GM23338 (cell line): Measurements from ENCODE around the gene TPP1. TPM values are rescaled to one million over a fixed set of nuclear protein-coding genes. Genes with fewer than 3 reads are reported as not detected.
A peak's percentile ranks its signal among the peaks of the same experiment; 100 is the strongest.

Source experiments
- ATAC-seq: fragments of 200-7000 bp; cut with Tn5 transposase; 3 replicates; pipeline ENCODE4 v1.9.1; 2020
- DNase-seq: peaks from one replicate; pipeline ENCODE4 v3.0.0-alpha.2; 2015; ENCODE audit warnings: low spot score
- H2AFZ ChIP-seq: fragments of 200-600 bp; sonication (generic); 2 replicates; pipeline ENCODE4 v1.8.0; 2016; ENCODE audit warnings: antibody characterized with exemption, mild to moderate bottlenecking, moderate library complexity
- H3F3A ChIP-seq: fragments of 200-600 bp; sonication (generic); replicated peaks from 2 replicates; pipeline ENCODE4 v1.8.0; 2017; ENCODE audit warnings: antibody characterized with exemption, mixed run types, low read depth
- H3K27ac ChIP-seq: fragments of 200-600 bp; sonication (generic); 2 replicates; pipeline ENCODE4 v1.6.1; 2016; ENCODE audit warnings: low read depth
- H3K27me3 ChIP-seq: fragments of 200-600 bp; sonication (generic); 2 replicates; pipeline ENCODE4 v1.8.0; 2016; ENCODE audit warnings: mild to moderate bottlenecking, mixed run types, moderate library complexity; ENCODE audit not compliant: insufficient read depth
- H3K36me3 ChIP-seq: fragments of 200-600 bp; sonication (generic); 2 replicates; pipeline ENCODE4 v1.8.0; 2016; ENCODE audit warnings: mild to moderate bottlenecking; ENCODE audit not compliant: insufficient read depth
- H3K4me1 ChIP-seq: fragments of 200-600 bp; sonication (generic); 2 replicates; pipeline ENCODE4 v1.8.0; 2016; ENCODE audit warnings: mild to moderate bottlenecking, moderate library complexity; ENCODE audit not compliant: insufficient read depth
- H3K4me2 ChIP-seq: fragments of 200-600 bp; sonication (generic); 2 replicates; pipeline ENCODE4 v1.7.1; 2017; ENCODE audit warnings: mixed run types
- H3K4me3 ChIP-seq: fragments of 200-600 bp; sonication (generic); 2 replicates; pipeline ENCODE4 v1.6.1; 2016; ENCODE audit warnings: mixed run types
- H3K79me2 ChIP-seq: fragments of 200-600 bp; sonication (generic); replicated peaks from 2 replicates; pipeline ENCODE4 v1.8.0; 2017; ENCODE audit warnings: mild to moderate bottlenecking; ENCODE audit not compliant: insufficient read depth
- H3K9me2 ChIP-seq: fragments of 200-600 bp; sonication (generic); 2 replicates; pipeline ENCODE4 v1.8.0; 2017; ENCODE audit not compliant: insufficient read depth
- H4K20me1 ChIP-seq: fragments of 200-600 bp; sonication (generic); replicated peaks from 2 replicates; pipeline ENCODE4 v1.8.0; 2017; ENCODE audit warnings: mild to moderate bottlenecking; ENCODE audit not compliant: insufficient read depth
- H3K27ac Mint-ChIP-seq: 2 replicates; pipeline ENCODE4 v1.8.0; 2020; ENCODE audit warnings: inconsistent platforms, mild to moderate bottlenecking, moderate library complexity, mixed read lengths
- H3K27me3 Mint-ChIP-seq: 3 replicates; pipeline ENCODE4 v1.8.0; 2022; ENCODE audit warnings: low read depth, mild to moderate bottlenecking, moderate library complexity, mixed read lengths, inconsistent platforms; ENCODE audit not compliant: insufficient read depth, poor library complexity
- H3K36me3 Mint-ChIP-seq: 3 replicates; pipeline ENCODE4 v1.8.0; 2021; ENCODE audit warnings: low read depth, mild to moderate bottlenecking, inconsistent platforms, moderate library complexity, mixed read lengths
- H3K4me1 Mint-ChIP-seq: 3 replicates; pipeline ENCODE4 v1.8.0; 2020; ENCODE audit warnings: mild to moderate bottlenecking, inconsistent platforms, mixed read lengths
- H3K4me3 Mint-ChIP-seq: 3 replicates; pipeline ENCODE4 v1.8.0; 2021; ENCODE audit warnings: moderate library complexity, mild to moderate bottlenecking, inconsistent platforms, mixed read lengths
- H3K9me3 Mint-ChIP-seq: 3 replicates; pipeline ENCODE4 v1.8.0; 2020; ENCODE audit warnings: moderate library complexity, mild to moderate bottlenecking, inconsistent platforms, mixed read lengths
- ETS1 ChIP-seq: IDR thresholded peaks from 2 replicates; pipeline ENCODE4 v1.6.1; 2016; ENCODE audit warnings: antibody characterized with exemption
- EZH2phosphoT487 ChIP-seq: fragments of 200-600 bp; sonication (generic); IDR thresholded peaks from one replicate; pipeline ENCODE4 v1.8.1; 2018; ENCODE audit warnings: antibody characterized with exemption; ENCODE audit not compliant: unreplicated experiment
- NANOG ChIP-seq: IDR thresholded peaks from 2 replicates; pipeline ENCODE4 v1.6.1; 2016; ENCODE audit warnings: antibody characterized with exemption, borderline replicate concordance
- POLR2AphosphoS5 ChIP-seq: IDR thresholded peaks from 2 replicates; pipeline ENCODE4 v1.6.1; 2016; ENCODE audit warnings: antibody characterized with exemption, low read depth
- ZNF114 ChIP-seq: fragments of 250-450 bp; sonication (Bioruptor Pico); IDR thresholded peaks from 2 replicates; pipeline ENCODE4 v1.5.0; 2020; ENCODE audit warnings: mild to moderate bottlenecking, moderate library complexity
- ZNF331 ChIP-seq: fragments of 250-450 bp; sonication (Bioruptor Pico); IDR thresholded peaks from 2 replicates; pipeline ENCODE4 v1.5.0; 2020; ENCODE audit warnings: low read depth, mild to moderate bottlenecking, moderate library complexity
- ZNF462 ChIP-seq: fragments of 250-450 bp; sonication (Bioruptor Pico); IDR thresholded peaks from 2 replicates; pipeline ENCODE4 v1.5.0; 2020; ENCODE audit warnings: mild to moderate bottlenecking, moderate library complexity
- polyA plus RNA-seq: library from polyadenylated mRNA; unstranded; fragments of >200 nt; fragmentation: Nextera tagmentation; extraction: Ambion mirVana; gene quantifications from 2 replicates; pipeline ENCODE4 v1.2.1, GENCODE V29; 2016
- total RNA-seq: library from RNA; depleted of rRNA; stranded (reverse); fragments of >200 nt; shearing (Covaris generic); gene quantifications from 2 replicates; pipeline ENCODE4 v1.2.3, GENCODE V29; 2014

TPP1 gene
- total and polyA plus RNA-seq, 2 experiments from 2014 or later: 21.7 to 49.7 TPM

GRCh38 chr11:6609502-6610015 is 9.7 kb downstream of the TPP1 start:
- DNase-seq (no peak), ATAC-seq (no peak)
- H3K27ac ChIP-seq: no peak overlapping the region
- peaks cover 10% of the 10 kb centered on the region; the same call in 1 of the 2 replicates for H3F3A ChIP-seq
- peaks cover 35% of the 10 kb centered on the region for H3K36me3 ChIP-seq
- TF ChIP-seq ZNF114 (CRISPR knock-in tag): no peak
- TF ChIP-seq NANOG: no peak
- peak; percentile 21; the same call in 1 of the 2 replicates for TF ChIP-seq POLR2AphosphoS5
- no peaks in the 10 kb centered on the region for H3K27me3 ChIP-seq
- peaks cover 15% of the 10 kb centered on the region for H3K27me3 Mint-ChIP-seq
- no peak overlapping the region for H3K27ac Mint-ChIP-seq
- H3K4me1 ChIP-seq: peaks cover 33% of the 10 kb centered on the region
- H4K20me1 ChIP-seq: no peaks in the 10 kb centered on the region; the same call in 1 of the 2 replicates
- peaks cover 51% of the 10 kb centered on the region for H3K36me3 Mint-ChIP-seq
- no peak overlapping the region for H2AFZ ChIP-seq
- H3K79me2 ChIP-seq: peaks cover 42% of the 10 kb centered on the region
- no peak overlapping the region for H3K4me3 ChIP-seq
- peaks cover 22% of the 10 kb centered on the region for H3K4me1 Mint-ChIP-seq
- H3K4me2 ChIP-seq: no peak overlapping the region
- no peaks in the 10 kb centered on the region for H3K9me2 ChIP-seq
- H3K4me3 Mint-ChIP-seq: peak overlapping the region; percentile 44; the same call in 1 of the 3 replicates
- no peaks in the 10 kb centered on the region for H3K9me3 Mint-ChIP-seq

GRCh38 chr11:6608726-6609501 is 10.3 kb downstream of the TPP1 start:
- DNase-seq (no peak), ATAC-seq (no peak)
- H3K9me3 Mint-ChIP-seq: no peaks in the 10 kb centered on the region
- Histone ChIP-seq H3K4me2 (no peak overlapping the region), H3K27me3 (no peaks in the 10 kb centered on the region), H3K9me2 (no peaks in the 10 kb centered on the region), H3K4me3 (no peak overlapping the region), H3K79me2 (peaks cover 48% of the 10 kb centered on the region), H4K20me1 (no peaks in the 10 kb centered on the region; the same call in 1 of the 2 replicates), H2AFZ (no peak overlapping the region), H3F3A (peaks cover 16% of the 10 kb centered on the region), H3K27ac (peak overlapping the region; percentile 59; the same call in 1 of the 2 replicates), H3K36me3 (peaks cover 35% of the 10 kb centered on the region), H3K4me1 (peaks cover 35% of the 10 kb centered on the region)
- TF ChIP-seq POLR2AphosphoS5: no peak
- TF ChIP-seq ETS1: no peak
- TF ChIP-seq ZNF462 (CRISPR knock-in tag): no peak
- no peak for TF ChIP-seq EZH2phosphoT487
- no peak for TF ChIP-seq ZNF331
- peaks cover 51% of the 10 kb centered on the region for H3K36me3 Mint-ChIP-seq
- peaks cover 22% of the 10 kb centered on the region for H3K4me1 Mint-ChIP-seq
- no peak overlapping the region for H3K27ac Mint-ChIP-seq
- H3K27me3 Mint-ChIP-seq: peaks cover 15% of the 10 kb centered on the region
- H3K4me3 Mint-ChIP-seq: no peak overlapping the region
